GM12891 (cell line): ENCODE results near the gene AQP5.

Experiments
- POLR2A ChIP-seq: IDR thresholded peaks from 2 replicates; pipeline ENCODE4 v1.6.1; 2011; ENCODE audit warnings: low read depth, low read length, control low read depth
- POLR2AphosphoS5 ChIP-seq: IDR thresholded peaks from 2 replicates; pipeline ENCODE4 v1.6.1; 2011; ENCODE audit warnings: low read depth, low read length, control low read depth

DNA sequence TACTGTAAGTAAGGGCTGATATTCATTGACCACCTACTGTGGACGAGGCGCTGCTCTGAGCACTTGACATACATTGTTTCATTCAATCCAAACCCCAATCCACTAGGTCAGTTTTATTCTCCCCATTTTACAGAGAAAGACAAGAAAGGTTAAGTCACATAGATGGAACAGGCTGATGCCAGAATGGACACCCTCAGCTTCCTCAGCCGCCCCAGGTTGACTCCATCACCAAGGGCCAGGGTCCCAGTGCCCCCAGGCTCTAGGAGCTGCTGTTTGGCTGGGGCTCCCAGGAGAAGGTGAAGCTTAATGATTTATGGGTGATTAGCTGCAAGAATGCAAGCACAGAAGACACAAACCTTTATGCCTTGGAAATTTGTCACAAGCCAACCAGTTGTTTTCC lies 11.8 kb upstream of the AQP5 start:
- TF ChIP-seq POLR2A, result no peak
- TF ChIP-seq POLR2AphosphoS5, result no peak
